GM19193 (cell line): ENCODE measurements around the gene CNTN5.

Source experiments
- POLR2A ChIP-seq: IDR thresholded peaks from 4 replicates; pipeline ENCODE4 v1.6.1; 2011; ENCODE audit not compliant: insufficient read depth, insufficient read length; ENCODE audit errors: extremely low read depth

Gene CNTN5

DNA sequence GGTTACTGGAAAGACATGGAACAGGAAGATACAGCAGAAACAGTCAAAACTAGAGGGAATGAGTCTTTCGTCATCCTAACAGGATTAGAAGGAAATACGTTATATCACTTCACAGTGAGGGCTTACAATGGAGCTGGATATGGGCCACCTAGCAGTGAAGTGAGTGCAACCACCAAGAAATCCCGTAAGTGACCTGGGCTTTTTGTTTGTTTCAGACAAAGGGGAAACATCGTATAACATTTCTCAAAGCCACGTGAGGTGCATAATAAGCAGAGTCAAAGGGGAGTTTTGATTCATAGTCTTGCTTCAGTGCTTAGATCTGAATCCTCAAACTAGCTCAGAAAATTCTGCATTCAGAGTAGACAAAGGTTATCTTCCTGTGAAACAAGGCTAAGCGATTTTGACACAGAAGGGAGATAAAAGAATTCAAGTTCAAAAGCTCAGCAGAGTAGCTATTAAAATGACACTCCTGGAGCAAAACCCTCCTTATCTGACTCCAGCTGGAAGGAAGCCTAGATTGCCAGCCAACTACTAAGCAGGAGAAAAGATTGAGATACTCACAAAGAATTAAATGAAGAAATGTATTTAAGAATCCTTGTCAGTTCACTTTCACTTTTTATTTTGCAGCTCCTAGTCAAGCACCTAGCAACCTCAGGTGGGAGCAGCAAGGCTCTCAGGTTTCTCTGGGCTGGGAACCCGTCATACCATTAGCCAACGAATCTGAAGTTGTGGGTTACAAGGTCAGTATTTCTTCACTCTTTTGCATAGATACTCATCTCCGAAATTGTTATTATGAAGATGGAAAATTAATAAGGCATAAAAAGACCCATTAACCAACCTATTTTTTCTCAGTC, 1319.9 kb downstream of the CNTN5 start:
- no peak for TF ChIP-seq POLR2A

DNA sequence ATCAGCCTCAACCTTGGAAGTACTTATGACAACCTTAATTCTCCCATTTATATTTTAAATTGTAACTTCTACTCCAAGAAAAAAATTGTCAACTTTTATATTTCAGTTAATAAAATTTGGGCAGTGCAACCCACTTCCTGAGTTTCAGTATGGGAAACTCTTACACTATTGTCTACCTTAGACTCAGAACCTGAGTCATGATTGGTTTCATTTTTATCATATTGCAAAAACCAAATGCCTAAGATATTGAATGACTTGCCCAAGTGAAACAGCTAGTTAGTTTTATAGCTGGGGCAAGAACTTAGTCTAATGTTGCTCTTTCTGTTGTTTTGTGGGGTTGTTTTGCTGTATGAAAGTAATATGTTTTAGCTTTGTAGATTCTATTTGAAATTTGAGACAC, 1332.3 kb downstream of the CNTN5 start:
- no peak for TF ChIP-seq POLR2A

DNA sequence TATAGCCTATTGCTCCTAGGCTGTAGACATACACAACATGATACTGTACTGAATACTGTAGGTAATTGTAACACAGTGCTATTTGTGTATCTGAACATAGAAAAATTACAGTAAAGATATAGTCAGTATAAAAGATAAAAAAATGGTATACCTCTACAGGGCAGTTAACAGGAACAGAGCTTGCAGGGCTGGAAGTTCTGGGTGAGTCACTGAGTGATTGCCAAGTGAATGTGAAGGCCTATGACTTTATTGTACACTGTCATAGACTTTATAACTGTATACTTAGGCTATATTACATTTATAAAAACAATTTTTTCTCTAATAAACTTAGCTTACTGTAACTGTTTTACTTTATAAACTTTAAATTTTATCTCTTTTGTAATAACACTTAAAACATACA, 1334.0 kb downstream of the CNTN5 start:
- TF ChIP-seq POLR2A: no peak

DNA sequence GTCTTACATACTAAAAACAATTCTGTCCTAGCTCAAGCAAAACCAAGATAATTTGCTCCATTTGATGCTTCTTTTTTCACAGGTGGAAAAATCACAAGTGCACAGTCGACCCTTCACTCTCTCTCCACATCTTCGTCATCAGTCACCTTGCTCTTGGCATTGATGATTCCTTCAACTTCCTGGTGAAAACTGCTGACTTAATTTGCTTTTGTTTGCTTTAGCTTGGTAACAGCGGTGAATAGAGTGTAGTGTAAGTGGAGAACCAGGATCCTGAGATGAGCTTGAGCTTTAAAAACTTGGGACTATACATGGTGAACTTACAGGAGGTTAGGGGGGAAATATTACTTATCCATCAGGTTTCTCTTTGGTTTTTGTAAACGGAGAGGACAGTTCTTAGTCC, 1335.3 kb downstream of the CNTN5 start:
- no peak for TF ChIP-seq POLR2A

DNA sequence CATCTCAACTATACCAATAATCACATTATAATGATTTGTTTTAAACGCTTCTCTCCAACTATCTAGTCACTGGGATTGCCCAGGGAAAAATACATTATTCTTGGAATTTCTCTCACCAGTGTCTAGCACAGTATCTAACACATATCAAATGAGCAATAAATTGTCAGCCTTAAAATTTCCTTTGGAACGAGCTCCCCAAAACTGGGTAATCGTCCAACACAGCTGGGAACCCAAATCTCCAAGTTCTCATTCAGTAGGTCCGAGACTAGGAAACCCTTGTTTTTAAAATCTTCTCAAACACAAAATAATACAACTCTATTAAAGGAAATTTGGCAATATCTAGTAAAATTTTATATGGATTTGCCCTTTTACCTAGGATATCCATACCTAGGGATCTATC, 1338.5 kb downstream of the CNTN5 start:
- no peak for TF ChIP-seq POLR2A

DNA sequence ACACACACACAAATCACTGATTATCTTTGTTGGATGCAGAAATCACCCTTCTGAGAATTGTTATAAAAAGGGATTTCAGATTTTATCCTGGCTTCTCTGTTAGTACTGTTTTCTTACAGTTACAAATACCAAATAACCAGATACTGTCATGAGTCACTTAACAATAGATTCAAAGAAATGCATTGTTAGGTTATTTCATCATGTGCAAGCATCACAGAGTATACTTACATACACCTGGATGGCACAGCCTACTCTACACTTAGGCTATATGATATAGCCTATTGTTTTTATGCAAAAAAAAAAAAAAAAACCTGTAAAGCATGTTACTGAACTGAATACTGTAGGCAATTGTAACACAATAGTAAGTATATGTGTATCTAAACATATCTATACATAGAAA, 1347.1 kb downstream of the CNTN5 start:
- TF ChIP-seq POLR2A: no peak

DNA sequence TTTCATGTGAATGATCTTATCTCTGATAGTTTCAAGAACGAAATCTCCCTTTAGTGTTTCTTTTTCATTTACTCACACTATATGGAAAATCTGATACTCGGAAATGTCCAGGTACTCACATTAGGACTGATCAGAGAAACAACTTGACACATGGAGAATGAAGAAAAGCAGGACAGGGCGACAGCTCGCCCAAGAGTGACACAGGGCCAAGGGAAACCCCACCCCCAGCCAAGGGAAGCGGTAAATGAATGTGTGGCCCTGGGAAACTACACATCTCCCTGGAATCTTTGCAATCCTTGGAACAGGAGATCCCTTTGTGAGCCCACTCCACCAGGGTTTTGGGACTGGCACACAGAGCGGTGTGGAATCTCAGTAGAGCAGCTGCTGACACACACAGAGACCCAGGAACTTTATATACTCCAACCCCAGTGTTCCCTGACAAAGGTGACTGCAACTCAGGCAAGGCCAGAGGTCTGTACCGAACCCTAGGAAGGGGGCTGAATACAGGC, 1362.7 kb downstream of the CNTN5 start:
- no peak for TF ChIP-seq POLR2A

DNA sequence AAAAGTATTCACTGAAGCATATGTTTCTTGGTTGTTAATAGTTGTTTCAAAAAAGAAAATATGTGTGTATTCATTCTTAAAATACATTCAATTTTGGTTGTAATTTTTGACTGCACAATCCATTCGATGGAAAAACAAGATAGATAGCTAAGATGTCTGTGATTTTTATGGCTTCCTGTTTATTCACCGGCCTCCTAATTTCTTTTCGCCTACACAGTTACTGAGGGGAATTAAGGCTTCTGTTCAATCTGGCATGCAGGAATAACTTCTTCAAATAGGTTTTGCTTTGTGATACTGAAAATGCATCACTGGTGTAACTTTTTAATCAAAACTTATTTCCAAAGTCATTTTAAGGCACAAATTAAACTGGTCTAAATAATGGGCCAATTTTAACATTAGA, 1375.5 kb downstream of the CNTN5 start:
- no peak for TF ChIP-seq POLR2A

DNA sequence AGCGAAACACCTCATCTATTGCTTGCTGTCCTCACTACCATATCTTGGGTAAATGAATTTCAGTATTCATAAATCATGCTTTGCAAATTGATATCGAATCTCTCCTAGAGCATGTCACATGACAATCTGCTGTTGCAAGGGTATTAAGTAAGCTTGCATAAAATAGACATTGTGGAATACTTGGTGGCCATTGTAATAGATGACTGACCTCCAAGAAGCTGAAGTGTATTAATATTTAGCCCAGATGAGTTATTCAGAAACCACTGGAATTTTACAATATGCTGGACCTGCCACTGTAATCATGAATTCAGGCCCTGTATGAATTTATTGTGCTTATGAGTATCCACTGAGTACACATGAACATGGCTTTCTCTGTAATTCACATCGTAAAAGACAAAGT, 1376.7 kb downstream of the CNTN5 start:
- no peak for TF ChIP-seq POLR2A

DNA sequence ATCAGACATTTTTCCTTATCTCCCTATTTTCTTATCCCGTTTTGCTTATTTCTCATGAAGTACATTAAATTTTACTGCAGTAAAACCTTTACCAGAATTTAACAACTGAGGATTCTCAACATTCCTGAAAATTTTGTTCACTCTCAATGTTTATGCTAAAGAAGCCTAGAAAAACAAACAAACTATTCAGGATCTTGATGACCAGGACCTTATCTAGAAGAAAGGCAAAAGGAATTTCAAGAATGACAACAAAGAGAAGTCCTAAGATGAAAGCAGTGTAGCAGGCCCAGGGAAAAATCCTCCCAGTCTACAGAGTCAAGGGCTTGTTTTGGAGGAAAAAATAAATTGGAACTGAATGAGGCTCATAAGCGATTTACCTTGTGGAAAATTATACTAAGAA, 1383.1 kb downstream of the CNTN5 start:
- TF ChIP-seq POLR2A: no peak

DNA sequence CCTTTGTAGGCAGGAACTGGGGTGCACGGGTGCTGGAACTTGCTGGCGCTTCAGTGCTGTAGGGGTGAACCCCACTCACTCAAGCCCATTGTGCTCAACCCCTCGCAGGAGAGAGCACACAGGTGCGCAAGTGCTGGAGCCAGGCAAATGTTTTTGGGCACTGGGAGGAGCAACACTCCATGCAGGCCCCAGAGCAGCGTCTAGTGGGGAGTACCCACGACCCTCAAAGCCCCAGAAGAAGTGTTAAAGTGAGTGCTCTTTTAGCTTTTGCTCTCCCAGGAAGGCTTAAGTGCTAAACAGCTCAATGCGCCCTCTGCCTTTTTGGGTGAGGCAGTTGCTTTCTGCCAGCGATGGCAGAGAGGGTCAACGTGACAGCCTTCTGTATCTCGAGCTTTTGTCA, 1384.2 kb downstream of the CNTN5 start:
- no peak for TF ChIP-seq POLR2A
